Loucy (cell line): ENCODE data around the gene MRPS18B.

ENCODE experiments used
- CTCF ChIP-seq: fragments of 200-600 bp; sonication (generic); conservative IDR thresholded peaks from 2 replicates; pipeline ENCODE4 v1.5.1; 2014; ENCODE audit warnings: mild to moderate bottlenecking, antibody characterized with exemption, low read length
- EZH2phosphoT487 ChIP-seq: fragments of 200-600 bp; IDR thresholded peaks from 2 replicates; pipeline ENCODE4 v1.6.1; 2018; ENCODE audit warnings: antibody characterized with exemption, mild to moderate bottlenecking, moderate library complexity, borderline replicate concordance

GRCh38 chr6:30600451-30600961, 17.1 kb upstream of the MRPS18B start:
- TF ChIP-seq CTCF: no peak
- no peak for TF ChIP-seq EZH2phosphoT487
